GM19238 (cell line): Measurements from ENCODE around the gene APOL1.
"Not testable (repeated sequence)": the region's sequence is repeated elsewhere in the genome, so short reads cannot be mapped to it uniquely, and the experiment has no call there.

Source experiments
- DNase-seq: peaks from one replicate; pipeline ENCODE4 v3.0.0; 2011; ENCODE audit warnings: low spot score; ENCODE audit not compliant: insufficient read length

The APOL1 gene

GRCh38 chr22:36252754-36253522 lies at the start of gene APOL1:
TSS of gene APOL1 (plus strand) at chr22:36253133. CDS start at chr22:36254956, 1,823 bp downstream.
- no peak for DNase-seq

GRCh38 chr22:36203441-36203840 lies 49.5 kb upstream of the APOL1 start:
- not testable (repeated sequence) for DNase-seq

GRCh38 chr22:36204001-36204631 lies 48.8 kb upstream of the APOL1 start:
- no peak for DNase-seq

GRCh38 chr22:36204632-36205015 lies 48.3 kb upstream of the APOL1 start:
- no peak for DNase-seq

GRCh38 chr22:36205573-36205972 lies 47.4 kb upstream of the APOL1 start:
- DNase-seq = not testable (repeated sequence)

GRCh38 chr22:36206255-36206654 lies 46.7 kb upstream of the APOL1 start:
- no peak for DNase-seq

- no peak for DNase-seq
Measured at GRCh38 chr22:36208162-36208765, 44.7 kb upstream of the APOL1 start.

GRCh38 chr22:36208914-36209313 lies 44.0 kb upstream of the APOL1 start:
- DNase-seq = no peak

- DNase-seq = not testable (repeated sequence)
Measured at GRCh38 chr22:36209488-36209908, 43.4 kb upstream of the APOL1 start.

GRCh38 chr22:36210224-36210623 lies 42.7 kb upstream of the APOL1 start:
- no peak for DNase-seq

- DNase-seq = no peak
Measured at GRCh38 chr22:36211237-36211861, 41.6 kb upstream of the APOL1 start.

- DNase-seq = no peak
Measured at GRCh38 chr22:36212901-36213300, 40.0 kb upstream of the APOL1 start.

- DNase-seq = no peak
Measured at GRCh38 chr22:36213586-36213985, 39.3 kb upstream of the APOL1 start.

- no peak for DNase-seq
Measured at GRCh38 chr22:36215981-36216380, 37.0 kb upstream of the APOL1 start.

- DNase-seq = no peak
Measured at GRCh38 chr22:36218648-36219193, 34.2 kb upstream of the APOL1 start.

GRCh38 chr22:36220451-36220921 lies 32.4 kb upstream of the APOL1 start:
- DNase-seq = no peak

GRCh38 chr22:36221799-36222751 lies 30.9 kb upstream of the APOL1 start:
- DNase-seq = peak; percentile 49

GRCh38 chr22:36222887-36223450 lies 30.0 kb upstream of the APOL1 start:
- no peak for DNase-seq

GRCh38 chr22:36223504-36223903 lies 29.4 kb upstream of the APOL1 start:
- DNase-seq = no peak

- no peak for DNase-seq
Measured at GRCh38 chr22:36224245-36224644, 28.7 kb upstream of the APOL1 start.
